ENCODE results near the gene CEP250.

DNA sequence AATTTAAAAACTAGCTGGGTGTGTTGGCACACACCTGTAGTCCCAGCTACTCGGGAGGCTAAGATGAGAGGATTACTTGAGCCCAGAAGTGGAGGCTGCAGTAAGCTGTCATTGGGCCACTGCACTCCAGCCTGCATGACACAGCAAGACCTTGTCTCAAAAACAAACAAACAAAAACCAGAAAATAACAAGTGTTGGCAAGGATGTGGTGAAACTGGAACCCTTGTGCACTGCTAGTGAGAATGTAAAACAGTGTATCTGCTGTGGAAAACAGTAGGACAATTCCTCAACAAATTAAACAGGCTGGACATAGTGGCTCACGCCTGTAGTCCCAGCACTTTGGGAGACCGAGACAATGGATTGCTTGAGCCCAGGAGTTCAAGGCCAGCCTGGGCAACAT lies 47.1 kb upstream of the CEP250 start:
- TF ChIP-seq, protein P1, sequence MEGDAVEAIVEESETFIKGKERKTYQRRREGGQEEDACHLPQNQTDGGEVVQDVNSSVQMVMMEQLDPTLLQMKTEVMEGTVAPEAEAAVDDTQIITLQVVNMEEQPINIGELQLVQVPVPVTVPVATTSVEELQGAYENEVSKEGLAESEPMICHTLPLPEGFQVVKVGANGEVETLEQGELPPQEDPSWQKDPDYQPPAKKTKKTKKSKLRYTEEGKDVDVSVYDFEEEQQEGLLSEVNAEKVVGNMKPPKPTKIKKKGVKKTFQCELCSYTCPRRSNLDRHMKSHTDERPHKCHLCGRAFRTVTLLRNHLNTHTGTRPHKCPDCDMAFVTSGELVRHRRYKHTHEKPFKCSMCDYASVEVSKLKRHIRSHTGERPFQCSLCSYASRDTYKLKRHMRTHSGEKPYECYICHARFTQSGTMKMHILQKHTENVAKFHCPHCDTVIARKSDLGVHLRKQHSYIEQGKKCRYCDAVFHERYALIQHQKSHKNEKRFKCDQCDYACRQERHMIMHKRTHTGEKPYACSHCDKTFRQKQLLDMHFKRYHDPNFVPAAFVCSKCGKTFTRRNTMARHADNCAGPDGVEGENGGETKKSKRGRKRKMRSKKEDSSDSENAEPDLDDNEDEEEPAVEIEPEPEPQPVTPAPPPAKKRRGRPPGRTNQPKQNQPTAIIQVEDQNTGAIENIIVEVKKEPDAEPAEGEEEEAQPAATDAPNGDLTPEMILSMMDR (IDR thresholded peaks at IDR 0.05; ENCODE audit: low read depth, low read length, poor library complexity, severe bottlenecking) = no peak
- no peak for TF ChIP-seq EZH2phosphoT487 (IDR thresholded peaks at IDR 0.05; ENCODE audit: borderline replicate concordance, low read length)

All from DOHH2 (cell line).